HG03521 (cell line): Measurements from ENCODE around the gene HS6ST3.

Source experiments
- ATAC-seq: cut with Tn5 transposase; IDR thresholded peaks from one replicate; pipeline ENCODE4 v1.9.1; 2021; ENCODE audit warnings: mild to moderate bottlenecking, moderate library complexity; ENCODE audit not compliant: unreplicated experiment

HS6ST3 gene

DNA sequence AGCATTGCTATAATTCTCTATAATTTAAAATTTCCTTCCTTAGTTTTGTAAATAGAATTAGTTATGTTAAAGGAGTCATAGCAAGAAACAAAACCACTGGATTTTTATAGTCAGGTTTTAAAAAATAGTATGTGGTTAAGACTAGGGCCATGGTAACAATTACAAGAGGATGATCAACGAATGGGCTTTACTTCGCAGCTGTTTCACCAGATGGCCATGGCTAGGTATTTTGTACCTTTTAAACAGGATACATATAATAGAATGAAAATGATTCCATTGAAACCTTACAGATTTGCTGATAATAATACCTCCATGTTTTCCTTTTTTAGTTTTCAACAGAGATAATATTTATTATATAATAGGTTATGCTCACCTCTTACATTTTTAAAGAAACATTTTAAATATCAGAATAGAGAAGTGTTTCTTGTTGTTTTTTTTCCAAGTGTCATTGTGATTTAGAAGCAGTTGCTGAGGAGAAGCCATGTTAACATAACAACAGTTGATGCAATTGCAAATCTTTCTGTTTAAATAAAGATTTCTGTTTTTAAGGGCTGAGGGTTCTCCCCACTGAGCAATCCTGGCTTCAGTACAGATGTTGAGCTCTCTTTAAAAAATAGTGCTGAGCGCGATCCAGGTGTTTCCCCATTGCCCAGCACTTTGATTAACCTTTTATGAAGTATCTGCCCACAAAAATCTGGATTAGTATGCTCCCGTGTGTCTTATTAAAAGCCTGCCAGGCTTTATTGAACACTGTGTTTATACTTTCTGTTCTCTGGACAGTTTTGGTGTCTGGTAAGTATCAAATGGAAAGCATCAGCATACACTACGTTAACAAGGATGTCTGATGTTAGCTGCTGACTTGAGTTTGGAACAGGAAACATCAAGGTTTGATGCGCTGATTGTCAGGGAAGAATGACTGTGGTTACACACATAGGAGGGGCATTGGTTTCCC, 205.3 kb downstream of the HS6ST3 start:
- ATAC-seq, result no peak

DNA sequence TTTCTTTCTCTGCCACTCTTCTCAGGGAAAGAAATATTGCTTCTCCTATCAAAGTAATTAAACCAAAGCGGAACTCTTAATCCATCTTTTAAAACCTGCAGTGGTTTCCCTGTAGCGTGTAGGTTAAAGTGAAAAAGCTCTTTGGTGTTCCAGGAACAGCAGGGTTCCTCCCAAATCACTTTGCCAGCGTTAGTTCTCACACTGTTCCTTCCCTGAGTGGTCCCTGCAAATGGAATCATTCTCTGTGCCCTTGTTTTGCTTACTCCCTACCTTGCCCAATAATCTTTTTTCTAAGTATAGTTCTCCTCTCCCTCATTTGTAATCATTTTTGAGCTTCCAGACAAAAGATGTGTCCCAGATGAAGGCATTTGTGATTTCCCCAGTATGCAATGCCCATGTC, 207.5 kb downstream of the HS6ST3 start:
- no peak for ATAC-seq

GRCh38 chr13:96299235-96299634, 209.3 kb downstream of the HS6ST3 start:
- no peak for ATAC-seq

DNA sequence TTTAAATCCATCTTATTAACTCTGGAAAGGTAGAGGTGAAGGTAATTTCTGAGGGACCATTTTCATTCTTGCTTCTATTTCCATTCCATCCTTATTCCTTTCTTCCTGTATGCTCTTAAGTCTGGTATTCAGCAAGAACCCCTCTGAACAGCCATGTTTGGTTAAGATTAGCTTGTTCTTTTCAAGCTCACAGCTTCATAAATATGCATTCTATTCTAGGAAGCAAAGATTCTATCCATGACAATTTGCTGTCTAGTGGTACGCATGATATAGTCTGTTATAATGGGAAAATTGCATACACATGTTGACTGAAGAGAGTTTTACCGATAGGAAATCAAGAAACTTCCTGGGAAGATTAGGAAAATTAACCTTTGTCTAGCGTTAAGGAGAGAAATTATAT, 218.7 kb downstream of the HS6ST3 start:
- no peak for ATAC-seq

- ATAC-seq, result no peak
These were observed 225.1 kb downstream of the HS6ST3 start for GRCh38 chr13:96314974-96315373.

GRCh38 chr13:96338030-96338429, 248.1 kb downstream of the HS6ST3 start:
- peak; percentile 44 for ATAC-seq

GRCh38 chr13:96342286-96342685, 252.4 kb downstream of the HS6ST3 start:
- no peak for ATAC-seq

DNA sequence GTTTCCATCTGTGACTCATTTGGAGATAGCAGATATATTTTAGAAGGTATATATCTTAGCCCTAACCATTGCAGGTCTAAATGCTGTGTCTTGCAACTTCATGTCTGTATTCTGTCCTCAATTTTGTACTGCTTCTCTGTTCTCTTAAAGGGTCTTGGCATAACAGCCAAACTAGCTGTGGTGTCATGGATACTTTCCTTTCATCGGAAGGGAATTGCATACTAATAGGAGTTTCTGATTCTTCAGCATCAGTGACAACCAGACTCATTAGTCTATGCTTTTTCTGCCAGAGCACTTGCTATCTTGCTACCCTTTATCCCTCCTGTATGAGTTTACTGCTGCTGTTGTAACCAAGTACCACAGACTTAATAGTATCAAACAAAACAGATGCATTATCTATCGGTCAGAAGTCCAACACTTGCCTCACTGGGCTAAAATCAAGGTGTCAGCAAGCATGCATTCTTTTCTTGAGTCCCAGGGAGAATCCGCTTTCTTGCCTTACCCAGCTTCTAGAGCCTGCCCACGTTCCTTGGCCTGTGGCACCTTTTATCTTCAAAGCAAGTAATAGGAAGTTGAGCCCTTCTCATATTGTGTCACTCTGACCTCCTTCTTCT, 253.1 kb downstream of the HS6ST3 start:
- no peak for ATAC-seq

- ATAC-seq, result no peak
These were observed 257.0 kb downstream of the HS6ST3 start for GRCh38 chr13:96346921-96347320.

DNA sequence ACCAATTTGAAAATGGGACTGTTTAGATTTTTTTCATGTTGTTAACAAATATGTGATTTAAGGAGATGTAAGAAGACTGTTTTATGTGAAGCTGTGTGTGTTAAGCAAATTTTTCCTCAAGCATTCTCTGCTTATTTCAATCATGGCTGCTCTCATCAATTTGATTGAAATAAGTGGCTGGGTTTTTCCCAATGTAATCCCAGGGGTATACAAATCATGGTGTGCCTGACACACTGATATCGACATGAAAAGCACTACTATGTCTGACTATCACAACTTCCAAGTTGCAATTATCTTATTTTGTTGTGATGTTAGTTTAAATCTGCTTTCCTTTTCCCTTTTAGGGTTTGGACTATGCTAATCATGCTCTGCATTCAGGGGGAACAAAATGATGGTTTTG, 283.7 kb downstream of the HS6ST3 start:
- ATAC-seq, result no peak

- ATAC-seq, result no peak
These were observed 287.9 kb downstream of the HS6ST3 start for GRCh38 chr13:96377835-96378234.

GRCh38 chr13:96379967-96380366, 290.1 kb downstream of the HS6ST3 start:
- no peak for ATAC-seq

- no peak for ATAC-seq
These were observed 291.8 kb downstream of the HS6ST3 start for GRCh38 chr13:96381681-96382080.

DNA sequence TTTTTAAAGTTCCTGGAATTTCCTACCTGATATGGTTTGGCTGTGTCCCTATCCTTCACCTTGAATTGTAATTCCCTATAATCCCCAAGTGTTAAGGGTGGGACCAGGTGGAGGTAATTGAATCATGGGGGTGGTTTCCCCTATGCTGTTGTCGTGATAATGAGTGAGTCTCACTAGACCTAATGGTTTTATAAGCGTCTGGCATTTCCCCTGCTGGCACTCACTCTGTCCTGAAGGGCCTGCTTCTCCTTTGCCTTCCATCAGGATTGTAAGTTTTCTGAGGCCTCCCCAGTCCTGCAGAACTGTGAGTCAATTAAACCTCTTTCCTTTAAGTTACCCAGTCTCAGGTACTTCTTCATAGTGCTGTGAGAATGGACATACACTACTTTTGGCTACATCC, 298.7 kb downstream of the HS6ST3 start:
- no peak for ATAC-seq

- ATAC-seq, result no peak
These were observed 301.7 kb downstream of the HS6ST3 start for GRCh38 chr13:96391606-96392005.

- no peak for ATAC-seq
These were observed 307.9 kb downstream of the HS6ST3 start for GRCh38 chr13:96397807-96398206.

DNA sequence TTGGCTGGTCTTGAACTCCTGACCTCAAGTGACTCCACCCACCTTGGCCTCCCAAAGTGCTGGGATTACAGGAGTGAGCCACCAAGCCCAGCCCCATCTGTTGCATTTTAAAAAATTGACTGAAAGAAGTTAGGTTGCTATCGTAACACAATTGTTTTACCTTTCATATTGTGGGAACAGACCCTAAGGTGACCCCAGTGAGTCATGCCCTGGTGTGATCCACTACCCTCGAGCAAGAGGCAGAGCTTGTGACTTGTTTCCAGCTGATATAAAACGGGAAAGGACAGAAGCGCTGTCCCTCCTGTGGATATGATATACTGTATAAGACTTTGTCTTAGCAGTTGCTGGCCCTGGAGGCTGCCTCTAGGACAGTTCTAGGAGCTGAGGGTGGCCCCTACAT, 308.6 kb downstream of the HS6ST3 start:
- ATAC-seq, result no peak

GRCh38 chr13:96403241-96403640, 313.3 kb downstream of the HS6ST3 start:
- no peak for ATAC-seq

GRCh38 chr13:96403651-96404050, 313.7 kb downstream of the HS6ST3 start:
- no peak for ATAC-seq

- ATAC-seq, result no peak
These were observed 326.0 kb downstream of the HS6ST3 start for GRCh38 chr13:96415831-96416385.

DNA sequence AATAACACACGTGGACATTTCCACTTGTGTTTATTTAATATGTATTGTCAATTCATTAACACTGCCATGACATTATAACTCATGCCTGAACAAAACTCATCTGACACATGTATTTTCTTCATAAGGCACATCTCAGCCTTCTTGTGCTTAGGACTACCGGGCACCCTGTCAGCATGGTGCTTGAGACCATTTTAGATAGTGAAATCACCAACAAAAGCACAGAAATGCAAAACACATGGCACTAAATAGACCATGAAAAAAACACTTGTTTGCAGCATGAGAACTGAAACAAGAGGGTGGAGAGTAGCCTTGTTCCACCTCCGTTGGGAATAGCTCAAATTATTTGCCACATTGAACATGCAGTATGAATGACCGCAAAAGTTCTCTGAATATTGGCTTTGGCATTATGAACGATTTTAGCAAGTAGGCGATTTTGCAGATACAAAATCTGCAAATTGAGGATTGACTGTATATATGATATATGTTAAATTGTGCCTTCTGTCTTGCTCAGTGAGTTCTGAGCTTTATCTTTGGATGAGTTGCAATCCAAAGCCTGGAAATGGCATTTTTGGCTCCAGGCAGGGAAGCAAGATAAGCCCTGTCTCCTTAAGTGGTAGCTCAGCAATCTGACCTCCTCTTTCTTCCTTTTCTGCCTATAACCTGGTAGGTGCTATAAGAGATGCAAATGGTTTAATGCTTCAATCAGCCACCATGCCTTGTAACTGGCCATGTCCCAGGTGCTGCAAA, 328.2 kb downstream of the HS6ST3 start:
- no peak for ATAC-seq
